Activated CD8-positive, alpha-beta memory T cell treated with anti-CD3 and anti-CD28 coated beads for 4 hours (primary cell): Measurements from ENCODE around the gene ANO7.

ENCODE experiments used
- DNase-seq, 2 donors: peaks; one replicate each; pipeline ENCODE4 v3.0.0-alpha.2; 2020; ENCODE audit warnings: low read depth in 2 of 2

ANO7 gene

GRCh38 chr2:241158546-241158900 lies 30.0 kb upstream of the ANO7 start:
- DNase-seq = no peak

GRCh38 chr2:241159116-241159515 lies 29.4 kb upstream of the ANO7 start:
- DNase-seq = no peak

DNA sequence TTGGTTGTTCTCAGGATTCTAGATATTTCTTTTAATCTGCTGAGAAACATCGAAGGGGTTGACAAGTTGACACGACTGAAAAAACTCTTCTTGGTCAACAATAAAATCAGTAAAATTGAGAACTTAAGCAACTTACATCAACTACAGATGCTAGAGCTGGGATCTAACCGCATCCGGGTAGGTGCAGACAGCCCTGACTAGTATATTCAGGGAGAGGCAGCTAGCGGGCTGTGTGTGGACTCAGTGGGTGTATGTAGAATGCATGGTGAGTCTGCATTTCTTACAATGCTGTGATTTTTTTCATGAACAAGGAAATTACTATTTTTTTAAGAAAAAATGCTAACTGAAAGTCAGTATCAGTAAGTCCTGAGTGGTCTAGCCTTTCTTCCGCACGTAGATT lies 28.2 kb upstream of the ANO7 start:
- DNase-seq = no peak

GRCh38 chr2:241161646-241162281 lies 26.7 kb upstream of the ANO7 start:
- no peak for DNase-seq

GRCh38 chr2:241163601-241164118 lies 24.8 kb upstream of the ANO7 start:
- DNase-seq = no peak

DNA sequence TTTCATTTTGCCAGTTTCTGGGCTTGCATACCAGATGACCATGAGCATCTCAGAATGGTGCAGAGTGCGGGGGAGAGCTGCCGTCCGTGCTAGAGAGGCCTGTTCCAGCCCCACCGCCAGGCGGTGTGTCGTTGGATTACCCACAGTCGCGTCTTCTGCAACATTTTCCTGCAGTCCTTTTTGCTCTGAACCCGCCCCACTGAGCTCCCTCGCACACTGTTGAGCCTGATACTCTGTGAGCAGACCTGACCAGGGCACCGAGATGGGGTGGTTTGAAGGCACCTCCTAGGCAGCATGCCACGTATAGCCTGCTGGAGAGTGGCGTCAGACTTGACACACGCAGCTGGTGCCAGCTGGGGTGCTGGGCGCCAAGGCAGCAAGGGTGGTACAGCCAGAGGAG lies 20.1 kb upstream of the ANO7 start:
- no peak for DNase-seq

DNA sequence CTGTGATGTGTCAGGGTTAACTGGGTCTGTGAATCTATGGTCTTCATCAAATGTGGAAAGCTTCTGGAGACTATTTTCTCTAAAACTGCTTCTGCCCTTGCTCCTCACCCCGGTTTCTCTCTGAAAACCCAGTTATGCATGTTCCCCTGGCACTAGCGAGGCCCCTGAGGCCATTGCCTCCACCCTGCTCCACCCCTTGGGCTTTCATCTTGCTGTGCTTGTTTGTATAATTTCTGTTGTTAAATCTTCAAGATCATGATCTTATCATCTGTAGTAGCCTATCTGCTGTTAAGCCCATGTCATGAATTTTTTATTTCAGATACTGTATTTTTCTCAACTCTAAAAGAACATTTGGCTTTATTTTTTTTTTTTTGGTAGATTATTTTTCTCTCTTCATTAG lies 14.9 kb upstream of the ANO7 start:
- no peak for DNase-seq

GRCh38 chr2:241177526-241178334 lies 10.7 kb upstream of the ANO7 start:
- no peak for DNase-seq

GRCh38 chr2:241178961-241179360 lies 9.5 kb upstream of the ANO7 start:
- no peak for DNase-seq

DNA sequence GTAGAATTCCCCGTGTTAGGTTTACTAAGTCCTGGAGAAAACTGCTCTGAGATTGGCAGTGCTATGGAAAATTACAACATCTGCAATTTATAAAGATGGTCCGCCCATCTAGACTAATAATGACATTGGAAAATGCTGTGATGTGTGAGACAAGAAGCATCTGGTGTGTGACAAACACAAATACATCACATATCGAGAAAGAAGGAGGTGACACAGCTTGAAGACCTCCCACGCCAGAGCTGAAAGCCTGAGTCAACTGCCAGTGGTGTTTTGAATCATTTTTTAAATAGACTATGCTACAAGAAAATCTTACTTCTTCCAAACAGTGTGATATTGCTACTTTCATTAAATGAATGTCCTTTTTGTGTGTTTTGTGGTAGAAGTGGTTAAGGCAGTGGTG lies 8.6 kb upstream of the ANO7 start:
- no peak for DNase-seq

- DNase-seq = no peak
Observed at GRCh38 chr2:241180495-241180894, 8.0 kb upstream of the ANO7 start.

DNA sequence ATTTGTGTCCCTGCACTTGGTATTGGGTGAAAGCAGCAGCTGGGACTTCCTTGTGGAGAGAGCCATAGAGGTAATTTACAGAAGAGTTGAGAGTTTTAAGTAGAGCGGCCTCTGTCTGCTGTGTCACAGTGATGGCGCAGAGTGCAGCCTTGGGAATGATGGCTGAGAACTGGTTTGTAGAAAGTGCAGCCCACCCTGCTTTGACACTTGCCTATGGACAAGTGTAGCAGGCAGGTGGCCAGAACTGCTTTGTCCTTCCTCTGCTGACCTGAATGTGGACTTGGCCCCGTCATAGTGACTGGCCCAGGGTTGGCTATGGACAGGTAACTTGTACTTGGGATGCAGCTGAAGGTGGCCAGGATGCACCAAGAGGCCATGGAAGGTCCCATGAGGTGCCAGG lies 6.4 kb upstream of the ANO7 start:
- no peak for DNase-seq

GRCh38 chr2:241182531-241183133 lies 5.8 kb upstream of the ANO7 start:
- DNase-seq = no peak

DNA sequence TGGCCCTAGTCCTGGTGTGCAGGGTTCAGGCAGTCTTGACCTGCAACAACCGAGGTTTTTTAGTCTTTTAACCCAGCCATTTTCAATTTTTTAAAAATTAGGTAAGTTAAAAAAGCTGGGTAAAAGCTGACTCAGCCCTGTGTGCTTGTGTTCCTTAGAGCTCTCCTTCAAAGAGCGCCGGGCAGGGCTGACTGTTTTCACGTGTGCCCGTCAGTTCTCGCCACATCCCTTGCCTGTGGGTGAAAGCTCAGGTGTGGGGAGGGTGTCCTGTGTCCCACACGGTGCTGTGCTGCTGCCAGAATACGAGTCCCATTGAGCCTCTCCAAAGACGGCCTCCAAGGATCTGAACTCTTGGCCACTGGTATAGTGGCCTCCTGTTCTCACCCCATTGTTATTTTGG lies 5.3 kb upstream of the ANO7 start:
- no peak for DNase-seq

DNA sequence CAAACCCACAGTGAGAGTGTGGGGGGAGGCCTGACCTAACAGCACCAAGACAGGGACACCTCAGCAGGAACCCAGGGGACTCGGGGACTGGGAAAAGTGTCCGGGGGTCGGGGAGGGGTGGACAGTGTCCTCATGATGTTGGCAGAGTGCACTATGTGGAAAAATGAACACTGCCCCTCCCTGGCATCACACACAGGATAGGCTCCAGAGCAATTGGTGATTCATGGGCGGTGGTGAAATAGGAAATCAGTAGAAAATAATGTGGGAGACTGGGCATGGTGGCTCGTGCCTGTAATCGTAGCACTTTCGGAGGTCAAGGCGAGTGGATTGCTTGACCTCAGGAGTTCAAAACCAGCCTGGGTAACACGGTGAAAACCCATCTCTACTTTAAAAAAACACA lies 3.6 kb upstream of the ANO7 start:
- DNase-seq = no peak

DNA sequence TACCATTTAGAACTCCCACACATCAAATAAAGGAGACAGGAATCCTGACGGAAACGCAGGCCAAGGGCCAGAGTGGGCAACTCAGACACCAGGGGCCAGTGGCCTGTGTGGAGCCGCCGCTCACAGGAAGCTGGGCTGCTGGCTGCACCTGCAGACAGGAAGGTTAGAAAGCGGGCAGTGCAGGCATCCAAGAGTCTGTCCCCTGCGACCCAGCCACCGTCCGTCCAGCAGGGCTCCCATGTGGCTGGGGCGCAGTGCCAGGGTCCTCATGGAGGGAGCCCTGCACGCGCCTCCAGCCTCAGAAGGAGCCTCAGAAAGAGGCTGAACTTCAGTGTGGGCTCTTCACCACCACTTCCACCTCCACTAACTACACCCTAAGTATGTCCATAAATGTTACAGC lies 2.5 kb upstream of the ANO7 start:
- DNase-seq = no peak

DNA sequence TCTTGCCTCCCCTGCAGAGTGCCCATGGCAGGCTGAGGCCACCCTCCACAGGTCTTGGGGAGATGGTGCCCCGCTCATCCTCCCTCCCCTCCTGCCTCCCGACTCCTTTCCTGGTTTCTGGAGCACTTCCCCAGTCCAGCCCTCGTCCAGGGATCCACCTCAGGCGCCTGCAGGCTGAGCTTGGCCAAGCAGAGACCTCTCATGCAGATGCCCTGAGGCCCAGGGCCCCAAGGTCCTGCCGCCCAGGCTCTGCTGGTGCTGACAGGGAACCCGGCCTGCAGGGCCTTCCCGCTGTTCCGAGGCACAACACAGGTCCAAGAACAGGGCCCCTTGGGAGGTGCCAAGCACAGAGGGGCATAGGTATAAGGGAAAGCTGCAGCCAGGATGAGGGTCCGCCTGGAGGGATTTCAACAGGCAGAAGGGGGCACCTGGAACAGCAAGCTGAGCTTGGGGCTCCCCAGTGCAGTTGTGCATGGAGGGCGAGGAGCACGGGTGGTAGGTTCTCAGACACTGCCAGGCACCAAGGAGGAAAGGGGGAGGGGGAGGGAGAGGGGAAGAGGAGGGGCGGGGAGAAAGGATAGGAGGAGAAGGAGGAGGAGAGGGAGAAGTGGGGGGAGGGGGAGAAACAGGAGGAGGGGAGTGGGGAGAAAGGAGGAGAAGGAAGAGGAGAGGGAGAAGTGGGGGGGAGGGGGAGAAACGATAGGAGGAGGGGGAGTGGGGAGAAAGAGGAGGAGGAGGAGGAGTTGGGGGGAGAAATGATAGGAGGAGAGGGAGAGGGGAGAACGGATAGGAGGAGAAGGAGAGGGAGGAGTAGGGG lies 1.2 kb upstream of the ANO7 start:
- DNase-seq = no peak

DNA sequence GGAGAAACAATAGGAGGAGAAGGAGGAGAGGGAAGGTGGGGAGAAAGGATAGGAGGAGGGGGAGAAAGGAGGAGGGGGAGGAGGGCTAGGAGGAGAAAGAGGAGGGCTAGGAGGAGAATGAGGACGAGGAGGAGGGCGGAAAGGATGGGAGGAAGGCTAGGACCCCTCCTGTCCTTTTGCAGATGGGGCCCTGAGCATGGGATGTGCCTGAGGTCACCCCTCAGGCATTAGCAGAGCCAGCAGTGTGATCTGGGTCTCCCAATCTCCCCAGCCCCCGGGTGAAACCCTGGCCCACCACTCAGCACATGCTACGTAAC lies 601 bp upstream of the ANO7 start:
- no peak for DNase-seq

- DNase-seq = no peak
Observed at GRCh38 chr2:241189093-241189855, 797 bp downstream of the ANO7 start.

DNA sequence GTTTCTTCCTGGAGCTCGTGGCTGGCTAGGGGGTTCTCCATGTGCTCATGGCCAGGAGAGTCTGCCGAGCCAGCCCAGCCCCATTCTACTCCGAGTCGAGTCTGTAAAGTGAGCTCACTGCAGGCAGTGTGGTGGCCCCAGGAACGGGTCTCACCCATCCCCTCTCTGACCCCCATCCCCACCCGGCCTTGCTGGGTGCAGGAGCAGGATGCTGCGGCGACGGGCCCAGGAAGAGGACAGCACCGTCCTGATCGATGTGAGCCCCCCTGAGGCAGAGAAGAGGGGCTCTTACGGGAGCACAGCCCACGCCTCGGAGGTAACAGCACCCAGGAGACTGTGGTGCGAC lies 1.4 kb downstream of the ANO7 start:
- DNase-seq = no peak

DNA sequence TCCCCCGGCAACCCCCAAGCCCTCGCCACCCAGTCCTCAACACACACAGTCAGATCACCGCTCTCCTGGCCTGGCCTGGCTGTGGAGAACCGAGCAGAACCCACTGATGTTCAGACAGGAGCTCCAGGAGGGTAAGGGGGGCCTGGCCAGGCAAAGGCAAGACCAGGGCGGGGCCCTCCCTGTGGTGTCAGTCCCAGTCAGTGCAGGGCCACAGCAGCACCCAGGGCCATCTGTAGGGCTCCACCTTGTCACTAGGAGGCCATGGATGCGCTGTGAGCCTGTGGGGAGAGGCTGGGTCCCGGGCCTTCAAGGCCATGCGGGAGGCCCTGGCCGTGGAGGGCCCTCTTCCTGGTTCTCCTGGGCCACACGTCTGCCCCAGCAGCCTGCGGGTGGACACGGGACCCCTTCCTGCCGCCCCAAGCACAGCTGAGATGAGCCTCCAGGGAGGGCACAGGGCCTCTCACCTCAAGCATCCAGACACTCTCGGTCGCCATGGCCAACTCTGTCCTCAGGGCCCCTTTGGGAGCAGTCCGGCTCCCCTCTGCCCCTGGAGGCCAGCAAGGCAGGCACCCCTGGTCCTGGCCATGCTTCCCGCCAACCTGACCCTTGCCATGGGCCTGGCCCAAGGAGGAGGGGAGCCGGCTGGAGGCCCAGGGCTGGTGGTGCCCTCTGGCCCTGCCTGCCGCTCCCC lies 2.0 kb downstream of the ANO7 start:
- no peak for DNase-seq
